ENCODE data around the gene HSF5.

GRCh38 chr17:58394534-58395223 is 93.5 kb downstream of the HSF5 start:
- TF ChIP-seq CTCF (IDR thresholded peaks at IDR 0.05) (no peak), POLR2A (IDR thresholded peaks at IDR 0.05) (no peak)
